Measurements from ENCODE around the gene NTS.

GRCh38 chr12:85877459-85877858, 3.4 kb downstream of the NTS start:
- TF ChIP-seq CTCF (optimal IDR thresholded peaks at IDR 0.05 in 1 of 3, IDR thresholded peaks at IDR 0.05 in 1 of 3, conservative IDR thresholded peaks at IDR 0.05 in 1 of 3; ENCODE audit: extremely low read depth in 1 of 3, insufficient read depth in 2 of 3, low read length in 3 of 3), result no peak
- no peak for TF ChIP-seq EZH2 (IDR thresholded peaks at IDR 0.05; ENCODE audit: low read length)
